ENCODE results near the gene RIPOR3.
"Not testable (repeated sequence)": the region's sequence is repeated elsewhere in the genome, so short reads cannot be mapped to it uniquely, and the experiment has no call there.

RIPOR3 gene

GRCh38 chr20:50722424-50723155, 31.2 kb upstream of the RIPOR3 start:
- Histone ChIP-seq H3K36me3 (ENCODE audit: control insufficient read depth, insufficient read depth, low read length) (no peaks in the 10 kb centered on the region), H3K27ac (ENCODE audit: low read depth, low read length) (no peak overlapping the region)

GRCh38 chr20:50721881-50722281, 30.5 kb upstream of the RIPOR3 start:
- Histone ChIP-seq H3K4me1 (ENCODE audit: control insufficient read depth, insufficient read depth, low read length) (peaks cover 20% of the 10 kb centered on the region), H3K4me3 (ENCODE audit: low read depth, low read length) (no peak overlapping the region), H3K27ac (ENCODE audit: low read depth, low read length) (no peak overlapping the region), H3K36me3 (ENCODE audit: control insufficient read depth, insufficient read depth, low read length) (no peaks in the 10 kb centered on the region), H3K9me3 (ENCODE audit: control insufficient read depth, insufficient read depth, low read length) (no peaks in the 10 kb centered on the region), H3K9ac (ENCODE audit: low read depth, low read length) (no peak overlapping the region), H3K27me3 (ENCODE audit: control insufficient read depth, insufficient read depth, low read length) (no peaks in the 10 kb centered on the region)

More at GRCh38 chr20:50722424-50723155, 31.2 kb upstream of the RIPOR3 start:
- H3K4me1 ChIP-seq (ENCODE audit: control insufficient read depth, insufficient read depth, low read length), result peaks cover 20% of the 10 kb centered on the region
- no peak overlapping the region for H3K4me3 ChIP-seq (ENCODE audit: low read depth, low read length)
- no peaks in the 10 kb centered on the region for H3K27me3 ChIP-seq (ENCODE audit: control insufficient read depth, insufficient read depth, low read length)
- no peak overlapping the region for H3K9ac ChIP-seq (ENCODE audit: low read depth, low read length)
- H3K9me3 ChIP-seq (ENCODE audit: control insufficient read depth, insufficient read depth, low read length), result no peaks in the 10 kb centered on the region

- H3K4me3 ChIP-seq (ENCODE audit: low read depth, low read length), result no peak overlapping the region
- H3K4me1 ChIP-seq (ENCODE audit: control insufficient read depth, insufficient read depth, low read length), result peaks cover 20% of the 10 kb centered on the region
- no peak overlapping the region for H3K27ac ChIP-seq (ENCODE audit: low read depth, low read length)
- no peaks in the 10 kb centered on the region for H3K27me3 ChIP-seq (ENCODE audit: control insufficient read depth, insufficient read depth, low read length)
- no peaks in the 10 kb centered on the region for H3K36me3 ChIP-seq (ENCODE audit: control insufficient read depth, insufficient read depth, low read length)
- no peak overlapping the region for H3K9ac ChIP-seq (ENCODE audit: low read depth, low read length)
- H3K9me3 ChIP-seq (ENCODE audit: control insufficient read depth, insufficient read depth, low read length), result no peaks in the 10 kb centered on the region
Observed at GRCh38 chr20:50720582-50720981, 29.2 kb upstream of the RIPOR3 start.

- H3K4me1 ChIP-seq (ENCODE audit: control insufficient read depth, insufficient read depth, low read length), result peaks cover 15% of the 10 kb centered on the region
- H3K9me3 ChIP-seq (ENCODE audit: control insufficient read depth, insufficient read depth, low read length), result no peaks in the 10 kb centered on the region
- H3K27me3 ChIP-seq (ENCODE audit: control insufficient read depth, insufficient read depth, low read length), result no peaks in the 10 kb centered on the region
- H3K9ac ChIP-seq (ENCODE audit: low read depth, low read length), result no peak overlapping the region
- H3K4me3 ChIP-seq (ENCODE audit: low read depth, low read length), result no peak overlapping the region
- no peaks in the 10 kb centered on the region for H3K36me3 ChIP-seq (ENCODE audit: control insufficient read depth, insufficient read depth, low read length)
- H3K27ac ChIP-seq (ENCODE audit: low read depth, low read length), result no peak overlapping the region
Observed at GRCh38 chr20:50720026-50720425, 28.7 kb upstream of the RIPOR3 start.

GRCh38 chr20:50719328-50719727, 28.0 kb upstream of the RIPOR3 start:
- peaks cover 9% of the 10 kb centered on the region; the same call in 1 of the 2 replicates for H3K4me1 ChIP-seq (ENCODE audit: control insufficient read depth, insufficient read depth, low read length)
- no peak overlapping the region for H3K9ac ChIP-seq (ENCODE audit: low read depth, low read length)
- no peaks in the 10 kb centered on the region for H3K36me3 ChIP-seq (ENCODE audit: control insufficient read depth, insufficient read depth, low read length)
- H3K9me3 ChIP-seq (ENCODE audit: control insufficient read depth, insufficient read depth, low read length), result no peaks in the 10 kb centered on the region
- no peak overlapping the region for H3K27ac ChIP-seq (ENCODE audit: low read depth, low read length)
- no peak overlapping the region for H3K4me3 ChIP-seq (ENCODE audit: low read depth, low read length)
- no peaks in the 10 kb centered on the region for H3K27me3 ChIP-seq (ENCODE audit: control insufficient read depth, insufficient read depth, low read length)

- no peaks in the 10 kb centered on the region for H3K9me3 ChIP-seq (ENCODE audit: control insufficient read depth, insufficient read depth, low read length)
Observed at GRCh38 chr20:50717974-50718761, 26.8 kb upstream of the RIPOR3 start.

GRCh38 chr20:50717312-50717711, 26.0 kb upstream of the RIPOR3 start:
- Histone ChIP-seq H3K4me1 (ENCODE audit: control insufficient read depth, insufficient read depth, low read length) (peaks cover 8% of the 10 kb centered on the region; the same call in 1 of the 2 replicates), H3K36me3 (ENCODE audit: control insufficient read depth, insufficient read depth, low read length) (no peaks in the 10 kb centered on the region), H3K4me3 (ENCODE audit: low read depth, low read length) (no peak overlapping the region), H3K27ac (ENCODE audit: low read depth, low read length) (no peak overlapping the region), H3K9me3 (ENCODE audit: control insufficient read depth, insufficient read depth, low read length) (no peaks in the 10 kb centered on the region), H3K27me3 (ENCODE audit: control insufficient read depth, insufficient read depth, low read length) (no peaks in the 10 kb centered on the region), H3K9ac (ENCODE audit: low read depth, low read length) (no peak overlapping the region)

More at GRCh38 chr20:50717974-50718761, 26.8 kb upstream of the RIPOR3 start:
- Histone ChIP-seq H3K27ac (ENCODE audit: low read depth, low read length) (no peak overlapping the region), H3K27me3 (ENCODE audit: control insufficient read depth, insufficient read depth, low read length) (no peaks in the 10 kb centered on the region), H3K36me3 (ENCODE audit: control insufficient read depth, insufficient read depth, low read length) (no peaks in the 10 kb centered on the region), H3K9ac (ENCODE audit: low read depth, low read length) (no peak overlapping the region), H3K4me3 (ENCODE audit: low read depth, low read length) (no peak overlapping the region), H3K4me1 (ENCODE audit: control insufficient read depth, insufficient read depth, low read length) (peaks cover 8% of the 10 kb centered on the region; the same call in 1 of the 2 replicates)

GRCh38 chr20:50716518-50716917, 25.2 kb upstream of the RIPOR3 start:
- no peak overlapping the region for H3K4me3 ChIP-seq (ENCODE audit: low read depth, low read length)
- H3K9ac ChIP-seq (ENCODE audit: low read depth, low read length), result no peak overlapping the region
- no peaks in the 10 kb centered on the region for H3K27me3 ChIP-seq (ENCODE audit: control insufficient read depth, insufficient read depth, low read length)
- H3K36me3 ChIP-seq (ENCODE audit: control insufficient read depth, insufficient read depth, low read length), result no peaks in the 10 kb centered on the region
- peaks cover 8% of the 10 kb centered on the region; the same call in 1 of the 2 replicates for H3K4me1 ChIP-seq (ENCODE audit: control insufficient read depth, insufficient read depth, low read length)
- no peaks in the 10 kb centered on the region for H3K9me3 ChIP-seq (ENCODE audit: control insufficient read depth, insufficient read depth, low read length)
- no peak overlapping the region for H3K27ac ChIP-seq (ENCODE audit: low read depth, low read length)

GRCh38 chr20:50715694-50716093, 24.4 kb upstream of the RIPOR3 start:
- Histone ChIP-seq H3K9me3 (ENCODE audit: control insufficient read depth, insufficient read depth, low read length) (no peaks in the 10 kb centered on the region), H3K4me3 (ENCODE audit: low read depth, low read length) (no peak overlapping the region), H3K4me1 (ENCODE audit: control insufficient read depth, insufficient read depth, low read length) (peaks cover 8% of the 10 kb centered on the region; the same call in 1 of the 2 replicates), H3K27ac (ENCODE audit: low read depth, low read length) (no peak overlapping the region), H3K9ac (ENCODE audit: low read depth, low read length) (no peak overlapping the region), H3K27me3 (ENCODE audit: control insufficient read depth, insufficient read depth, low read length) (no peaks in the 10 kb centered on the region), H3K36me3 (ENCODE audit: control insufficient read depth, insufficient read depth, low read length) (no peaks in the 10 kb centered on the region)

- H3K27ac ChIP-seq (ENCODE audit: low read depth, low read length); H3K9ac ChIP-seq (ENCODE audit: low read depth, low read length); H3K9me3 ChIP-seq (ENCODE audit: control insufficient read depth, insufficient read depth, low read length); H3K36me3 ChIP-seq (ENCODE audit: control insufficient read depth, insufficient read depth, low read length); H3K4me3 ChIP-seq (ENCODE audit: low read depth, low read length); H3K27me3 ChIP-seq (ENCODE audit: control insufficient read depth, insufficient read depth, low read length); H3K4me1 ChIP-seq (ENCODE audit: control insufficient read depth, insufficient read depth, low read length): not testable (repeated sequence)
Observed at GRCh38 chr20:50714426-50714825, 23.1 kb upstream of the RIPOR3 start.

- Histone ChIP-seq H3K27ac (ENCODE audit: low read depth, low read length) (no peak overlapping the region), H3K4me3 (ENCODE audit: low read depth, low read length) (no peak overlapping the region), H3K27me3 (ENCODE audit: control insufficient read depth, insufficient read depth, low read length) (no peaks in the 10 kb centered on the region), H3K9me3 (ENCODE audit: control insufficient read depth, insufficient read depth, low read length) (no peaks in the 10 kb centered on the region), H3K36me3 (ENCODE audit: control insufficient read depth, insufficient read depth, low read length) (no peaks in the 10 kb centered on the region), H3K4me1 (ENCODE audit: control insufficient read depth, insufficient read depth, low read length) (peaks cover 7% of the 10 kb centered on the region; the same call in 1 of the 2 replicates), H3K9ac (ENCODE audit: low read depth, low read length) (no peak overlapping the region)
Observed at GRCh38 chr20:50713657-50714101, 22.3 kb upstream of the RIPOR3 start.
